Choroid plexus epithelial cell (primary cell): ENCODE data around the gene UROS.

ENCODE experiments used
- DNase-seq: peaks from one replicate; pipeline ENCODE4 v3.0.0-alpha.2; 2010; ENCODE audit warnings: low read depth
- H3K4me3 ChIP-seq: 2 replicates; pipeline ENCODE4 v1.5.1; 2011; ENCODE audit warnings: low read depth, mild to moderate bottlenecking, control low read depth, low read length, moderate library complexity
- CTCF ChIP-seq: conservative IDR thresholded peaks from 2 replicates; pipeline ENCODE4 v1.5.1; 2011; ENCODE audit warnings: low read depth, mild to moderate bottlenecking, control low read depth, inconsistent platforms, low read length, moderate library complexity

The UROS gene

GRCh38 chr10:125756853-125757487, 66.1 kb downstream of the UROS start:
- no peak for DNase-seq

GRCh38 chr10:125756196-125756595, 66.9 kb downstream of the UROS start:
- H3K4me3 ChIP-seq = no peak overlapping the region
- peak; percentile 14 for DNase-seq
- no peak for TF ChIP-seq CTCF

More at GRCh38 chr10:125756853-125757487, 66.1 kb downstream of the UROS start:
- H3K4me3 ChIP-seq = no peak overlapping the region
- no peak for TF ChIP-seq CTCF

GRCh38 chr10:125747417-125747816, 75.6 kb downstream of the UROS start:
- DNase-seq = no peak
- no peak for TF ChIP-seq CTCF
- no peak overlapping the region for H3K4me3 ChIP-seq

- DNase-seq = no peak
- no peak for TF ChIP-seq CTCF
- no peak overlapping the region for H3K4me3 ChIP-seq
These were observed 78.1 kb downstream of the UROS start for GRCh38 chr10:125744909-125745308.

- DNase-seq = peak; percentile 45
- H3K4me3 ChIP-seq = no peak overlapping the region
- TF ChIP-seq CTCF = peak; percentile 43
These were observed 80.6 kb downstream of the UROS start for GRCh38 chr10:125742465-125742864.

GRCh38 chr10:125739994-125740679, 82.9 kb downstream of the UROS start:
- no peak for DNase-seq
- TF ChIP-seq CTCF = no peak
- no peak overlapping the region for H3K4me3 ChIP-seq
